Measurements from ENCODE around the gene TPRKB.
"Not testable (repeated sequence)": the region's sequence is repeated elsewhere in the genome, so short reads cannot be mapped to it uniquely, and the experiment has no call there.

TPRKB gene

GRCh38 chr2:73700131-73700611, 37.0 kb downstream of the TPRKB start:
- DNase-seq (ENCODE audit: low read depth, low spot score): no peak

- no peak for DNase-seq (ENCODE audit: low read depth, low spot score)
Measured at GRCh38 chr2:73699437-73699836, 37.7 kb downstream of the TPRKB start.

GRCh38 chr2:73698101-73698500, 39.0 kb downstream of the TPRKB start:
- no peak for DNase-seq (ENCODE audit: low read depth, low spot score)

- no peak for DNase-seq (ENCODE audit: low read depth, low spot score)
Measured at GRCh38 chr2:73697606-73698005, 39.5 kb downstream of the TPRKB start.

GRCh38 chr2:73696985-73697384, 40.2 kb downstream of the TPRKB start:
- DNase-seq (ENCODE audit: low read depth, low spot score): not testable (repeated sequence)

GRCh38 chr2:73696521-73696920, 40.6 kb downstream of the TPRKB start:
- DNase-seq (ENCODE audit: low read depth, low spot score): not testable (repeated sequence)

DNA sequence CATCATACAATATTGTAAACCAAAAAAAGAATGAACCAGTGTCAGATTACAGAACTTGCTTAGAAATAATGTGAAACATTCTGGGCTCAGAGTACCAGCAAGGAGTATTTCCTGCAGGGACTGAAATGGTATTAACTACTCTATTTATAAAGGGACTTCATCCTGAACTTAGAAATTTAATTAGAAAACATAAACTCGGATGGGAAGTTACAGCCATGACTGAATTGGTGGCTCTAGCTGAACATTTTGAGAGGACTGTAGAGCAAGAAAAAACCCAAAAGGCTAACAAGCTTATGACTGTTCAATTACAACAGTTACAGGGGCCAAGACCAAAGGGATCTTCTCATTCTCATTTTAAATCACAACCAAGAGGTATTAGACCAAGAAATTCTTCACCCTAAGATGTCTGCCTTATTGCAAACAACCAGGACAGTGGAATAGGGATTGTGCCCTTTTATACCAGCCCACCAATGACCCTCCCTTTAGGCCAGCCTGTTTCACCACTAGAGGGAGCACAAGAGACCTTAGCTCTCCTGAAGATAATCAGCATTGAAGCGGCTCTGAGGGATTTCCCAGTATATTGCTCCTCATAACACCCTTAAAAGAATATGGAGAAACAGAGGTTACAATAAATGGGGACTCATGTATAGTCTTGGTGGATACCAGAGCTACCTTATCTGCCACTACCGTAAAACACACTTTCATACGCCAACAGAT, 46.6 kb downstream of the TPRKB start:
- peak; percentile 63 for DNase-seq (ENCODE audit: low read depth, low spot score)

GRCh38 chr2:73688494-73688893, 48.7 kb downstream of the TPRKB start:
- not testable (repeated sequence) for DNase-seq (ENCODE audit: low read depth, low spot score)

- DNase-seq (ENCODE audit: low read depth, low spot score): no peak
Measured at GRCh38 chr2:73685764-73686438, 51.2 kb downstream of the TPRKB start.

DNA sequence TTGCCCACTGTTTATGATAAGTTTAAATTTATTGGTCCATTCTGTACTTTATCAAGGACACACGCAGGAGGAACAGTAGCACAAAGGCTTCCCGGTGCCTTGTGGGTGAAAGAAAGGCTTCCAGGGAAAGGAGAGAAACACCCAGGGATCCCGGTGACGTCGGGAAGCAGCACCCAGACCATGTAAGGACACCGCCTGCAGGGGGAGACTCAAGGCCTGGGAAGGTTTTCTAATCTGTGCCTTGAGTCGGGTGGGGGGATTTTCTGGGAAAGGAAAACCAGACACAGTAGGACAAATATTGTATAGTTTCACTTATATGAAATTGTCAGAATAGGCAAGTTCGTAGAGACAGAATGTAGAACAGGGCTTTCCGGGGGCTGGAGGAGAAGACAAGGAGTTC, 52.2 kb downstream of the TPRKB start:
- DNase-seq (ENCODE audit: low read depth, low spot score): peak; percentile 14

- not testable (repeated sequence) for DNase-seq (ENCODE audit: low read depth, low spot score)
Measured at GRCh38 chr2:73684325-73684724, 52.8 kb downstream of the TPRKB start.

GRCh38 chr2:73679951-73680571, 57.1 kb downstream of the TPRKB start:
- DNase-seq (ENCODE audit: low read depth, low spot score): peak; percentile 62
